Measurements from ENCODE around the gene ZNF385C.

ZNF385C gene

DNA sequence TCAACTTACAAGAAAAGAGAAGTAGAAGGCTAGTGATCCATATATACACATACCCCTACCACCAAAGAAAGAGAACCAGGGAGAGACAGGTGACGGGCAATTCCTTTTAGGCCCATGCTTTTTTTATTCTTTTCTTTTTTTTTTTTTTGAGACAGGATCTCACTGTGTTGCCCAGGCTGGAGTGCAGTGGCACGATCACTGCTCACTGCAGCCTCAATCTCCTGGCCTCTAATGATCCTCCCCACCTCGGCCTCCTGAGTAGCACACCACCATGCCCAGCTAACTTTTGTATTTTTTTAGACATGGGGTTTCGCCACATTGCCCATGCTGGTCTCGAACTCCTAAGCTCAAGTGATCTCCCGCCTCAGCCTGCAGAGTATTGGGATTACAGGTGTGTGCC is 29.1 kb upstream of the ZNF385C start:
- no peak overlapping the region for H3K4me3 ChIP-seq (ENCODE audit: low read depth, low read length)
- DNase-seq (ENCODE audit: low read depth), result no peak

GRCh38 chr17:42126836-42127235 is 28.6 kb upstream of the ZNF385C start:
- no peak for DNase-seq (ENCODE audit: low read depth)
- H3K4me3 ChIP-seq (ENCODE audit: low read depth, low read length), result no peak overlapping the region

GRCh38 chr17:42125565-42125964 is 27.3 kb upstream of the ZNF385C start:
- H3K4me3 ChIP-seq (ENCODE audit: low read depth, low read length), result no peak overlapping the region
- DNase-seq (ENCODE audit: low read depth), result no peak

GRCh38 chr17:42124256-42124655 is 26.0 kb upstream of the ZNF385C start:
- no peak for DNase-seq (ENCODE audit: low read depth)
- no peak overlapping the region for H3K4me3 ChIP-seq (ENCODE audit: low read depth, low read length)

GRCh38 chr17:42122371-42123303 is 24.4 kb upstream of the ZNF385C start, which contains the start of gene HSPB9:
HSPB9 (plus strand) TSS chr17:42122804; CDS start chr17:42122851, 47 bp downstream.
- no peak within 1 kb of the TSS for H3K4me3 ChIP-seq (ENCODE audit: low read depth, low read length)

DNA sequence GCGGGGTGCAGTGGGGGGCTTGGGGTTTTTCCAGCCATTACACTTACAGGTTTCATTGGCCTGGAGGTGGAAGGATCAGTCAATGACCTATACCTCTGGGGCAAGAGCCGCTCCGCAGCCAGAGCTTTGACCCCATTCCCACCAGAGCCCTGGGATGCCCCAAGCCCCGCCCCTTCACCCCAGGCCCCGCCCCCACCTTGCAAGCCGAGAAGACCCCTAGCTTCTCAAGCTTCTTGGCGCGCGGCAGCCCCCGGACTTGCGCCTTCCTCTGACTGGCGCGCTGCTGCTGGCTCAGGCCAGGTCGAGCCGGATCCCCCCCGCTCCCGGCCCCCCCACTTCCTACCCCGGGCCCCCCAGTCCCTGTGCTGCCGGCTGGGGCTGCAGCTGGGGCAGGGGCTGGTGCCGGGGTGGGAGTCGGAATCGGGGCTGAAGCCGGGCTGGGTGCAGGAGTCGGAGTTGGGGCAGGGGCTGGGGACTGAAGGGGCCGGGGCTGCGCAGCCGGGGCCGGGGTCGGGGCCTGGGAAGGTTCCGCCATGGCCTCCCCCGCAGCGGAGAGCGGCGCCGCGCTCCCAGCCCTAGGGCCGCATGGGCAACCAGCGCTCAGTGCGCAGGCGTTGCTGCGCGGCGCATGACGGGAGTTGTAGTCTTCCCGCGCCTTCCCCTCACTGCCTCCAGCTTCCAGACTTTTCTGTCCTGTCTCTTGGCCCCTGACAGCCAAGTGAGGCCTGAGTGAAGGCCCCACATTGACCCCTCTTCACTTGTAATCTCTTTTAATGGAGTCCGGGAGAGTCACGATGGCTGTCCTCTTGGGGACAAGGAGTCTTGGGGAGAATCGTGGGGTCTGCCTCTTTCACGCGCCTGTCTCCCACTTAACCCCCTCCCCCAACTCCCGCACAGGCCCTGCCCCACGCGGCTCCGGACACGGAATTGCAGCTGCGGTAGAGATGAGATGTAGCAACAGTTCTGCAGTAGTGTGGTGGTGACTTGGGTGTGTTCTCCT is 22.8 kb upstream of the ZNF385C start, which contains the start of gene KAT2A:
Gene KAT2A (minus strand): TSS at position 598 of the 1,000 bp plus-strand sequence. CDS start 63 bp downstream, at position 535.
- DNase-seq (ENCODE audit: low read depth), result peak; percentile 39
- H3K4me3 ChIP-seq (ENCODE audit: low read depth, low read length), result peak within 1 kb of the TSS; percentile 56

More at GRCh38 chr17:42122371-42123303, 24.4 kb upstream of the ZNF385C start, which contains the start of gene HSPB9:
- no peak for DNase-seq (ENCODE audit: low read depth)

- peak overlapping the region; percentile 56 for H3K4me3 ChIP-seq (ENCODE audit: low read depth, low read length)
- no peak for DNase-seq (ENCODE audit: low read depth)
These were observed 22.0 kb upstream of the ZNF385C start for GRCh38 chr17:42120161-42120769.

DNA sequence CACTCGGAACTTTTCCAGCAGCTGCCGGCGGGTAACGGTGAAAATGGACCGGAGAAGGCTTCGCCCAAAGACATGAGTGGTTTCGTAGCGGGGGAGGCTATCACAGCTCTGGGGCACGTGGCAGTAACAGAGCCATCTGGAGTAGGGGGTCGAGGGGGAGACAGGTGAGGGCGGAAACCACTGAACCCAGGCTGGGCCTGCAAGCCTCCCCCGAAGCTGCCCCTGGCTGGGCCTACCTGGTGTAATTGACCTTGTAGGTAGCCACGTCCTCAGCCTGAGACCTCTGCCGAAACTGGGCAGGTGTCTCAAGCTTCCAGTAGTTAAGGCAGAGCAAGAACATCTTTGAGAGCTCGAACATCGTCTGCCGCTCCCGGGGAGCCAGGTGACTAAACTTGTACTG is 21.0 kb upstream of the ZNF385C start:
- H3K4me3 ChIP-seq (ENCODE audit: low read depth, low read length), result no peak overlapping the region
- no peak for DNase-seq (ENCODE audit: low read depth)

DNA sequence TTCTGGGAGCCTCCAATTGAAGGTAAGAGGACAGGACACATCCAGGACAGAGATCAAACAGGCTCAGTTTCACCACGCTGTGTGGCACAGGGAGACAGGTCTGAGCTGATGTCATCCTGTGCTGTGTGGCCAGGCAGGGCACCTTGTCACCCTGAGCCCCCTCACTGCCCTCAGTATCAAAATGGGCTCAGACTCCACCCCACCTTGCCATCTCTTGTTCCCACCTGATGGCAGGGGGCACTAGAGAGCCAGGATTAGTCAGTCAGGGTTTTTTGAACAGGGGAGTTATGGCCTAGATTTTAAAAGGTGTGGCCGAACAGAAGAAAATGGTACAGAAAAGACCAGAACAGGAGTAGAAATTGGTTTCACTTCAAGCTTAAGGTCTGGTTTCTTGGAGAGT is 20.3 kb upstream of the ZNF385C start:
- no peak overlapping the region for H3K4me3 ChIP-seq (ENCODE audit: low read depth, low read length)
- DNase-seq (ENCODE audit: low read depth), result no peak

- no peak for DNase-seq (ENCODE audit: low read depth)
- no peak overlapping the region for H3K4me3 ChIP-seq (ENCODE audit: low read depth, low read length)
These were observed 19.8 kb upstream of the ZNF385C start for GRCh38 chr17:42118126-42118510.

GRCh38 chr17:42117397-42118125 is 19.3 kb upstream of the ZNF385C start:
- no peak for DNase-seq (ENCODE audit: low read depth)
- H3K4me3 ChIP-seq (ENCODE audit: low read depth, low read length), result no peak overlapping the region

- DNase-seq (ENCODE audit: low read depth), result peak; percentile 31
- no peak overlapping the region for H3K4me3 ChIP-seq (ENCODE audit: low read depth, low read length)
These were observed 18.6 kb upstream of the ZNF385C start for GRCh38 chr17:42116705-42117396.

DNA sequence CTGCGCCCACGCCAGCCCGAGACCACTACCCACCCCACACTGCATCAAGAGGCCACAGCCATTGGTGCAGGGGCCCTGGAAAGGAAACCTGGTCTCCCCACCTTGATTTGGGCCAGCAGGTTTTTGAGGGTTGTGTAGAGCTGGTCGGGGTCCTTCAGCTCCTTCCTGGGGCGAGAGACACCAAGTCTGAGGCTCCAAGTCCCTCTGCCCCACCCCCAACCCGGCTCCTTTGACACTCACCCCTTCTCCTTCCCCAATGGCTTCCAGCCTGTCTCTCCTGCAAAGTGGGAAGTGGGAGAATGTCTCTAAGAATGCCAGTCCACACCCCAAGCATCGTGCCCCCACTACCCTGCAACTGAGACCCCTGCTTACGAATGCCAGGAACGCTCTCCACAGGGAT is 15.8 kb upstream of the ZNF385C start:
- DNase-seq (ENCODE audit: low read depth), result no peak
- no peak overlapping the region for H3K4me3 ChIP-seq (ENCODE audit: low read depth, low read length)

- no peak overlapping the region for H3K4me3 ChIP-seq (ENCODE audit: low read depth, low read length)
- DNase-seq (ENCODE audit: low read depth), result no peak
These were observed 15.2 kb upstream of the ZNF385C start for GRCh38 chr17:42113293-42114069.

DNA sequence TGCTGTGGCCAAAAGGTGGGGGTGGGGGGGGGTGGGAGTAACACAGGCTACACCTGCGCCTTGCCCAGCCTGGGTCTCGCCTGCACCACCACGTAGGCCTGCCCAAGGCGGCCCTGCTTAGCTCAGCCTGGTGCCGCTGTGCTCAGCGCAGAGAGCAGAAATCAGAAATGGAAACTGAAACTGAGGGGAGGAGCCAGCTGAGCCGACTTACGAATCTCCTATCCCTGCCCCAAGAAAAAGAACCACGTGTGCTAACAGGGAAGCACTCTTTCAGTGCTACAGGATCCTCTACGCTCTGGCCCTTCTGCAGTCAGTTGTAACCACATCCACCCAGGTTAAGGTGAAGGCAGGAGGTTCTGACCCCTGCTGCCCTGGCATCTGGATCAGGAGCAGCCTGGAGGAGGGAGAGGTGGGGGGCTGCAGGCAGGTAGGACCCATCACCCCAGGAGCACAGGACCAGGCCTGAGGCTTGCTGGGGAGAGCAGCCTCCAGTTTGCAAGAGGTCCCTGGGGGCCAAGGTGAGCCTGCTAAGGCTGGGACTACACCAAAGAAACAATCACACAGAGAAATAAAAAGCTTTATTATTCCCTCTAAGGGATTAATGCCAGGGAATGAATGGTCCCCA is 14.4 kb upstream of the ZNF385C start, which contains the start of gene DHX58:
Gene DHX58 (minus strand): TSS at position 163 of the 625 bp plus-strand sequence. CDS start 822 bp downstream, outside the sequence.
- DNase-seq (ENCODE audit: low read depth), result peak; percentile 56
- H3K4me3 ChIP-seq (ENCODE audit: low read depth, low read length), result peak within 1 kb of the TSS; percentile 41

DNA sequence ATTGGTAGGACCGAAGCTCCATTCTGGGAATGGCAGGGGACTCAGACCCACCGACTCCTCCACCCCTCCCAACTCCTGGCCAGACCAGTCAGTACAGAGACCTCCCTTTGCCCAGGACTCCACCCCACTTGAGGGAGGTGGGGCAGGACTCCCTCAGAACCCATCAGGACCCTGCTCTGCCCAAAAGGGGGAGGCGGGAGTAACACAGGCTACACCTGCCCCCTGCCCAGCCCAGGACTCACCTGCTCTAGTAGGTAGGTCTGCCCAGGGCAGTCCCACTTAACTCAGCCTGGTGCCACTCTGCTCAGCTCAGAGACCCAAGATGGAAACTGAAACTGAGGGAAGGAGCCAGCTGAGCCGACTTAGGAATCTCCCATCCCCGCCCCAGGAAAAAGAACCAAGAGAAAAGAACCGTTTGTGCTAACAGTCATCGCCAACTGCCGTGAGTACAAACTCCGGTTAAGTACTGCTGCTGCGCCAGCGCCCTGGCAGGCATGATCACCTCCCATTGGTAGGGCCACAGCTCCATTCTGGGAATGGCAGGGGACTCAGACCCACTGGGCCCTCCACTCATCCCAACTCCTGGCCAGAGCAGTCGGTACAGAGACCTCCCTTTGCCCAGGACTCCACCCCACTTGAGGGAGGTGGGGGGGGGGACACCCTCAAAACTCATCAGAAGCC is 13.7 kb upstream of the ZNF385C start:
- H3K4me3 ChIP-seq (ENCODE audit: low read depth, low read length), result peak overlapping the region; percentile 41
- no peak for DNase-seq (ENCODE audit: low read depth)

Measured in skeletal muscle cell (primary cell).